ENCODE results near the gene CADM3. TPM values are rescaled to one million over a fixed set of nuclear protein-coding genes. Genes with fewer than 3 reads are reported as not detected.

The CADM3 gene
- total and polyA plus RNA-seq, 9 of the 15 experiments (the other 6 are each of a cell fraction or from before 2014, with no cell fraction given) = 0.04 TPM; not detected in 8

DNA sequence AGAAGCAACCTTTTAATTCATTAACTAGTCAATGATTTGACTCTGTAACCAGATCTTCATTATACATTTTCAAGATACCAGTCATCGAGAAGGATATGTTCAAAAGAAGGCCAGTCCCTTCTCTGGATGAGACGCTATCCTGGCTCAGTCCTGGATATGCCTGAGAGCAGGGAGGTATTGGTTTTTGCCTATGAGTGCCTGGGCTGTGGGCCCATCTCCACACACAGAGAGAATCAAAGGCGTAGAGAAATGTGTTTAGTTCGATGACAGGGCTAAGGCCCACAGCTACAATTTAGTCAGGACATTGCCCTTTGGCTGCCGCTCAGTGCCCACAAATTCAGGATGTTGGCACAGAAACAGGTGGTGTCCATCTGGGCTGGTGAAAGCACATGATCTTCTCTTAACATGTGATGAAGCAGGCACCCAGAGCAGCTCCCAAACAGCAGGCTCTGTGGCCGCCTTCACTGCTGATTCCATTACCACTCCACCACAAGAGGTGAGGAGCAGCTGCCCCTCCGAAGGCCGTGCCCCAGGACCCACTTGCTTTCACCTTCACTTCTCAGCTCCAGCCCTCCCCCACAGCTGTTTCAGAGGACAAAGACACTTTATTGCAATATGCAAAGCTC is 58.0 kb downstream of the CADM3 start (continued):
- no peak for TF ChIP-seq MEIS2 (IDR thresholded peaks at IDR 0.05; ENCODE audit: partially characterized antibody)
- no peak for TF ChIP-seq PHB2 (IDR thresholded peaks at IDR 0.05; ENCODE audit: low read depth)
- TF ChIP-seq ARHGAP35 (IDR thresholded peaks at IDR 0.05; ENCODE audit: partially characterized antibody) = no peak
- no peak for TF ChIP-seq ZBTB8A (IDR thresholded peaks at IDR 0.05; ENCODE audit: partially characterized antibody)

DNA sequence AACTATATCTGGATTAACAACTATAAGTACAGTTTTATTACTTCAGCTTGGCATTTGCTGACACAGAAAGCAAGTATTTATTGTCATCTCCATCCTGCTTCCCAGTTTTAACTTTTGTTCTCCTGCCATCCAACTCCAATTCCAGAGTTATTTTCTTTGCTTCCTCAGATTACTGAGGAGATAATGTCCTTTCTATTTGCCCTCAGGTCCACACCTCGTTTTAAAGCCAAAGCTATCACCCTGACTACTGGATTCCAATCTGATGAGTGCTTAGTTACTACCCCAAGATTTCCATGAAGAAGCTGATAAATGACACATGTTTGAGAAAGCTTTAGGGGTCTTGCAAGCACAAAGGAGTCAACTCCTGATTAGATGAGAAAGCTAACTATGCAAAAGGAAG is 58.5 kb downstream of the CADM3 start:
- Histone ChIP-seq H3K79me2 (ENCODE audit: control insufficient read depth, insufficient read depth, low read length) (no peaks in the 10 kb centered on the region), H3K9ac (ENCODE audit: insufficient read depth in 1 of 2, low read depth in 2 of 2, low read length in 2 of 2) (no peak overlapping the region), H3K4me3 (no peak overlapping the region), H3K4me1 (replicated peaks in 1 of 2; ENCODE audit: control insufficient read depth in 2 of 2, insufficient read depth in 2 of 2, low read length in 2 of 2) (no peaks in the 10 kb centered on the region), H3K27me3 (ENCODE audit: control insufficient read depth in 2 of 2, insufficient read depth in 2 of 2, low read length in 2 of 2) (no peaks in the 10 kb centered on the region), H3K9me1 (ENCODE audit: control insufficient read depth, insufficient read depth, low read length) (no peaks in the 10 kb centered on the region), H2AFZ (ENCODE audit: low read depth, low read length) (no peak overlapping the region), H3K4me2 (ENCODE audit: insufficient read depth, low read length) (no peak overlapping the region), H3K36me3 (ENCODE audit: control insufficient read depth, insufficient read depth, low read length) (no peaks in the 10 kb centered on the region), H4K20me1 (replicated peaks; ENCODE audit: control insufficient read depth, insufficient read depth, low read length) (no peaks in the 10 kb centered on the region), H3K27ac (ENCODE audit: extremely low read depth, low read depth, low read length) (no peak overlapping the region), H3K9me3 (replicated peaks; ENCODE audit: control insufficient read depth, insufficient read depth, low read depth, low read length) (no peaks in the 10 kb centered on the region)
- TF ChIP-seq, protein P1, sequence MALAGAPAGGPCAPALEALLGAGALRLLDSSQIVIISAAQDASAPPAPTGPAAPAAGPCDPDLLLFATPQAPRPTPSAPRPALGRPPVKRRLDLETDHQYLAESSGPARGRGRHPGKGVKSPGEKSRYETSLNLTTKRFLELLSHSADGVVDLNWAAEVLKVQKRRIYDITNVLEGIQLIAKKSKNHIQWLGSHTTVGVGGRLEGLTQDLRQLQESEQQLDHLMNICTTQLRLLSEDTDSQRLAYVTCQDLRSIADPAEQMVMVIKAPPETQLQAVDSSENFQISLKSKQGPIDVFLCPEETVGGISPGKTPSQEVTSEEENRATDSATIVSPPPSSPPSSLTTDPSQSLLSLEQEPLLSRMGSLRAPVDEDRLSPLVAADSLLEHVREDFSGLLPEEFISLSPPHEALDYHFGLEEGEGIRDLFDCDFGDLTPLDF (CRISPR knock-in tag; IDR thresholded peaks at IDR 0.05) = no peak
- TF ChIP-seq ZSCAN32 (CRISPR knock-in tag; IDR thresholded peaks at IDR 0.05) (no peak), KDM1A (IDR thresholded peaks at IDR 0.05) (no peak)
- WGBS (ENCODE audit: insufficient coverage, low coverage, missing lambda C conversion rate) = 0% methylated on average over 1 of the region's 1 CpG
- intact Hi-C loops (cut with micrococcal nuclease) (no loop called here), in situ Hi-C loops (cut with MboI) (no loop called here)
- no TSS peak for BruUV-seq (replicated peaks)
- ATAC-seq (no peak), DNase-seq (ENCODE audit: extremely low read depth in 1 of 4, low spot score in 3 of 4) (no peak), FAIRE-seq (no peak)
- ChIA-PET CTCF (ENCODE audit: low intra/inter-chr PET ratio) (no interaction called here), POLR2A (no interaction called here)
